Activated CD4-positive, alpha-beta T cell treated with anti-CD3 and anti-CD28 coated beads, Interleukin-2, Interleukin-4, amounts not matched to agents 100 ng/mL and 50 ng/mL, durations not matched to agents 16 hours and 8 hours (primary cell): ENCODE data around the gene HRK.
A peak's percentile ranks its signal among the peaks of the same experiment; 100 is the strongest.

Experiments
- DNase-seq: peaks from one replicate; pipeline ENCODE4 v3.0.0-alpha.2; 2020; ENCODE audit warnings: low spot score

HRK gene

GRCh38 chr12:116864371-116865160, 16.7 kb downstream of the HRK start:
- DNase-seq, result no peak

GRCh38 chr12:116863275-116863767, 17.9 kb downstream of the HRK start:
- DNase-seq, result no peak

GRCh38 chr12:116862167-116862566, 19.1 kb downstream of the HRK start:
- DNase-seq, result no peak

GRCh38 chr12:116861320-116861719, 19.9 kb downstream of the HRK start:
- DNase-seq, result no peak

GRCh38 chr12:116860263-116860662, 21.0 kb downstream of the HRK start:
- no peak for DNase-seq

GRCh38 chr12:116859079-116859478, 22.2 kb downstream of the HRK start:
- DNase-seq, result no peak

GRCh38 chr12:116856729-116857128, 24.5 kb downstream of the HRK start:
- no peak for DNase-seq

GRCh38 chr12:116855744-116856470, 25.3 kb downstream of the HRK start:
- no peak for DNase-seq

- DNase-seq, result no peak
Observed at GRCh38 chr12:116853507-116853906, 27.7 kb downstream of the HRK start.

- no peak for DNase-seq
Observed at GRCh38 chr12:116852303-116852702, 28.9 kb downstream of the HRK start.

GRCh38 chr12:116849216-116849615, 32.0 kb downstream of the HRK start:
- DNase-seq, result no peak

GRCh38 chr12:116843085-116843484, 38.2 kb downstream of the HRK start:
- DNase-seq, result no peak

- DNase-seq, result no peak
Observed at GRCh38 chr12:116839287-116839830, 41.9 kb downstream of the HRK start.

- DNase-seq, result no peak
Observed at GRCh38 chr12:116838365-116838764, 42.9 kb downstream of the HRK start.

- no peak for DNase-seq
Observed at GRCh38 chr12:116837097-116837496, 44.1 kb downstream of the HRK start.

- no peak for DNase-seq
Observed at GRCh38 chr12:116835484-116835883, 45.8 kb downstream of the HRK start.

GRCh38 chr12:116833474-116833873, 47.8 kb downstream of the HRK start:
- no peak for DNase-seq

- DNase-seq, result no peak
Observed at GRCh38 chr12:116832353-116832752, 48.9 kb downstream of the HRK start.

GRCh38 chr12:116827432-116827831, 53.8 kb downstream of the HRK start:
- no peak for DNase-seq

- no peak for DNase-seq
Observed at GRCh38 chr12:116821291-116821690, 60.0 kb downstream of the HRK start.

- DNase-seq, result no peak
Observed at GRCh38 chr12:116820064-116820656, 61.1 kb downstream of the HRK start.

GRCh38 chr12:116818948-116819832, 62.1 kb downstream of the HRK start:
- DNase-seq, result peak; percentile 86
